OCI-LY1 (cell line): ENCODE data around the gene NDUFV1.

Experiments used
- H2AFZ ChIP-seq: fragments of 200-600 bp; sonication (generic), shearing (Covaris generic); 2 replicates; pipeline ENCODE4 v1.6.0; 2014; ENCODE audit warnings: antibody characterized with exemption, mild to moderate bottlenecking, low read length
- H3F3A ChIP-seq: fragments of 200-600 bp; sonication (generic), shearing (Covaris generic); 2 replicates; pipeline ENCODE4 v1.6.0; 2014; ENCODE audit warnings: mild to moderate bottlenecking, antibody characterized with exemption, low read length, moderate library complexity; ENCODE audit not compliant: insufficient read depth
- H3K27ac ChIP-seq: fragments of 200-600 bp; sonication (generic); 2 replicates; pipeline ENCODE4 v1.5.1; 2014; ENCODE audit warnings: low read length, mixed run types, mild to moderate bottlenecking, low read depth; ENCODE audit not compliant: poor library complexity, severe bottlenecking
- H3K27me3 ChIP-seq: fragments of 200-600 bp; sonication (generic); 2 replicates; pipeline ENCODE4 v1.6.0; 2014; ENCODE audit warnings: antibody characterized with exemption, mild to moderate bottlenecking, low read length, moderate library complexity; ENCODE audit not compliant: insufficient read depth
- H3K36me3 ChIP-seq: fragments of 200-600 bp; sonication (generic); 2 replicates; pipeline ENCODE4 v1.6.1; 2014; ENCODE audit warnings: mild to moderate bottlenecking, antibody characterized with exemption, low read length, moderate library complexity, mixed read lengths; ENCODE audit not compliant: insufficient read depth
- H3K4me1 ChIP-seq: fragments of 200-600 bp; sonication (generic); 2 replicates; pipeline ENCODE4 v1.5.1; 2014; ENCODE audit warnings: mild to moderate bottlenecking, low read length, moderate library complexity; ENCODE audit not compliant: insufficient read depth, severe bottlenecking
- H3K4me2 ChIP-seq: fragments of 200-600 bp; sonication (generic), shearing (Covaris generic); 2 replicates; pipeline ENCODE4 v1.6.1; 2014; ENCODE audit warnings: low read length
- H3K4me3 ChIP-seq: fragments of 200-600 bp; sonication (generic); 2 replicates; pipeline ENCODE4 v1.5.1; 2014; ENCODE audit warnings: low read length, low read depth, mild to moderate bottlenecking, mixed read lengths; ENCODE audit not compliant: poor library complexity, severe bottlenecking
- H3K79me2 ChIP-seq: fragments of 200-600 bp; shearing (Covaris generic); 2 replicates; pipeline ENCODE4 v1.6.1; 2016; ENCODE audit warnings: mixed run types, low read length, mixed read lengths; ENCODE audit not compliant: insufficient read depth
- H3K9ac ChIP-seq: fragments of 200-600 bp; sonication (generic), shearing (Covaris generic); 2 replicates; pipeline ENCODE4 v1.6.1; 2014; ENCODE audit warnings: mild to moderate bottlenecking, low read length, mixed read lengths
- H3K9me2 ChIP-seq: fragments of 200-600 bp; sonication (generic), shearing (Covaris generic); 2 replicates; pipeline ENCODE4 v1.6.1; 2014; ENCODE audit warnings: low read depth, mild to moderate bottlenecking, low read length, mixed read lengths
- H3K9me3 ChIP-seq: fragments of 200-600 bp; shearing (Covaris generic); 2 replicates; pipeline ENCODE4 v1.6.1; 2014; ENCODE audit warnings: low read length, mixed read lengths
- H4K20me1 ChIP-seq: fragments of 200-600 bp; sonication (generic), shearing (Covaris generic); 2 replicates; pipeline ENCODE4 v1.6.0; 2016; ENCODE audit warnings: mild to moderate bottlenecking, low read length; ENCODE audit not compliant: insufficient read depth
- EZH2 ChIP-seq: fragments of 200-600 bp; sonication (generic), shearing (Covaris generic); IDR thresholded peaks from 2 replicates; pipeline ENCODE4 v1.8.0; 2017; ENCODE audit warnings: borderline replicate concordance, mixed run types, mild to moderate bottlenecking, antibody characterized with exemption, low read length, moderate library complexity, mixed read lengths
- TF ChIP-seq, protein P1 (sequence below): fragments of 200-600 bp; sonication (generic), shearing (Covaris generic); IDR thresholded peaks from 2 replicates; pipeline ENCODE4 v1.5.1; 2017; ENCODE audit warnings: mild to moderate bottlenecking, antibody characterized with exemption, low read length, moderate library complexity, mixed read lengths

The NDUFV1 gene

GRCh38 chr11:67607507-67607906 lies 771 bp downstream of the NDUFV1 start:
- Histone ChIP-seq H3K27ac (no peak overlapping the region), H2AFZ (no peak overlapping the region)

GRCh38 chr11:67608486-67608885 lies 1.8 kb downstream of the NDUFV1 start:
- no peak overlapping the region for H3K4me3 ChIP-seq
- no peak overlapping the region for H2AFZ ChIP-seq
- no peak overlapping the region for H3K9ac ChIP-seq
- no peaks in the 10 kb centered on the region for H3K9me3 ChIP-seq
- no peak for TF ChIP-seq EZH2
- TF ChIP-seq, protein P1, sequence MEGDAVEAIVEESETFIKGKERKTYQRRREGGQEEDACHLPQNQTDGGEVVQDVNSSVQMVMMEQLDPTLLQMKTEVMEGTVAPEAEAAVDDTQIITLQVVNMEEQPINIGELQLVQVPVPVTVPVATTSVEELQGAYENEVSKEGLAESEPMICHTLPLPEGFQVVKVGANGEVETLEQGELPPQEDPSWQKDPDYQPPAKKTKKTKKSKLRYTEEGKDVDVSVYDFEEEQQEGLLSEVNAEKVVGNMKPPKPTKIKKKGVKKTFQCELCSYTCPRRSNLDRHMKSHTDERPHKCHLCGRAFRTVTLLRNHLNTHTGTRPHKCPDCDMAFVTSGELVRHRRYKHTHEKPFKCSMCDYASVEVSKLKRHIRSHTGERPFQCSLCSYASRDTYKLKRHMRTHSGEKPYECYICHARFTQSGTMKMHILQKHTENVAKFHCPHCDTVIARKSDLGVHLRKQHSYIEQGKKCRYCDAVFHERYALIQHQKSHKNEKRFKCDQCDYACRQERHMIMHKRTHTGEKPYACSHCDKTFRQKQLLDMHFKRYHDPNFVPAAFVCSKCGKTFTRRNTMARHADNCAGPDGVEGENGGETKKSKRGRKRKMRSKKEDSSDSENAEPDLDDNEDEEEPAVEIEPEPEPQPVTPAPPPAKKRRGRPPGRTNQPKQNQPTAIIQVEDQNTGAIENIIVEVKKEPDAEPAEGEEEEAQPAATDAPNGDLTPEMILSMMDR = no peak
- no peaks in the 10 kb centered on the region for H4K20me1 ChIP-seq
- no peak overlapping the region for H3K27ac ChIP-seq
- H3K4me1 ChIP-seq = peaks cover 27% of the 10 kb centered on the region
- H3K4me2 ChIP-seq = no peak overlapping the region
- peaks cover 50% of the 10 kb centered on the region; the same call in 1 of the 2 replicates for H3K36me3 ChIP-seq
- H3F3A ChIP-seq = no peaks in the 10 kb centered on the region
- H3K79me2 ChIP-seq = peaks cover 9% of the 10 kb centered on the region; the same call in 1 of the 2 replicates
- H3K27me3 ChIP-seq = no peaks in the 10 kb centered on the region
- no peaks in the 10 kb centered on the region for H3K9me2 ChIP-seq

More at GRCh38 chr11:67607507-67607906, 771 bp downstream of the NDUFV1 start:
- Histone ChIP-seq H3K27me3 (peaks cover 3% of the 10 kb centered on the region; the same call in 1 of the 2 replicates), H3K4me2 (peak overlapping the region; percentile 93), H3K9me2 (no peaks in the 10 kb centered on the region), H3K9me3 (no peaks in the 10 kb centered on the region), H3K4me1 (peaks cover 23% of the 10 kb centered on the region), H3K36me3 (peaks cover 41% of the 10 kb centered on the region), H3K4me3 (peak overlapping the region; percentile 94), H3K79me2 (peaks cover 9% of the 10 kb centered on the region; the same call in 1 of the 2 replicates), H4K20me1 (no peaks in the 10 kb centered on the region), H3F3A (no peaks in the 10 kb centered on the region), H3K9ac (peak overlapping the region; percentile 90)
- no peak for TF ChIP-seq EZH2
- TF ChIP-seq, protein P1 = no peak

DNA sequence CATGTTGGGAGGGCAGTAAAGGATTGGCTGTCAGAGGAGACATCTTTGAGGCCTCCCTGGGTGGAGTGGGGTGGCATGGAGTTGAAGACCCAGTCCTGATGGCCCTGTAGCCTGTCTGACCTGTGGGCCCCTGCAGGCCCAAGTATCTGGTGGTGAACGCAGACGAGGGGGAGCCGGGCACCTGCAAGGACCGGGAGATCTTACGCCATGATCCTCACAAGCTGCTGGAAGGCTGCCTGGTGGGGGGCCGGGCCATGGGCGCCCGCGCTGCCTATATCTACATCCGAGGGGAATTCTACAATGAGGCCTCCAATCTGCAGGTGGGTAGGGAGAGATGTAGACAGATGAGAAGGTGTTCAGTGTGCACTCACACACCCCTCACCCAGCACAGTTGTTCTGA lies 2.6 kb downstream of the NDUFV1 start:
- Histone ChIP-seq H4K20me1 (no peaks in the 10 kb centered on the region), H2AFZ (no peak overlapping the region), H3K27ac (no peak overlapping the region), H3K4me2 (no peak overlapping the region), H3K4me3 (no peak overlapping the region), H3K9me3 (no peaks in the 10 kb centered on the region), H3K9me2 (no peaks in the 10 kb centered on the region), H3K9ac (no peak overlapping the region), H3F3A (no peaks in the 10 kb centered on the region), H3K36me3 (peaks cover 52% of the 10 kb centered on the region; the same call in 1 of the 2 replicates), H3K27me3 (no peaks in the 10 kb centered on the region), H3K4me1 (peaks cover 35% of the 10 kb centered on the region), H3K79me2 (peaks cover 9% of the 10 kb centered on the region; the same call in 1 of the 2 replicates)
- TF ChIP-seq, protein P1 = no peak
- no peak for TF ChIP-seq EZH2
